Fibroblast of lung (primary cell): Measurements from ENCODE around the gene ESM1. TPM values are rescaled to one million over a fixed set of nuclear protein-coding genes. Genes with fewer than 3 reads are reported as not detected.

ENCODE experiments used
- DNase-seq, 2 donors: peaks; one replicate each; pipeline versions ENCODE4 v3.0.0 to v3.0.0-alpha.2; 2010; ENCODE audit warnings: low read depth in 2 of 2
- H2AFZ ChIP-seq: 2 replicates; pipeline ENCODE4 v1.5.1; 2012; ENCODE audit warnings: low read length, control low read depth, inconsistent platforms
- H3K27ac ChIP-seq: 2 replicates; pipeline ENCODE4 v1.5.1; 2011; ENCODE audit warnings: low read length, control low read depth; ENCODE audit not compliant: insufficient read depth
- H3K27me3 ChIP-seq: 2 replicates; pipeline ENCODE4 v1.5.1; 2011; ENCODE audit warnings: mild to moderate bottlenecking, low read length; ENCODE audit not compliant: control insufficient read depth, insufficient read depth
- H3K36me3 ChIP-seq: 2 replicates; pipeline ENCODE4 v1.5.1; 2011; ENCODE audit warnings: low read length; ENCODE audit not compliant: control insufficient read depth, insufficient read depth
- H3K4me1 ChIP-seq: 2 replicates; pipeline ENCODE4 v1.5.1; 2011; ENCODE audit warnings: low read length; ENCODE audit not compliant: control insufficient read depth, insufficient read depth; ENCODE audit errors: extremely low read depth
- H3K4me2 ChIP-seq: 2 replicates; pipeline ENCODE4 v1.5.1; 2011; ENCODE audit warnings: low read length, control low read depth; ENCODE audit not compliant: insufficient read depth; ENCODE audit errors: extremely low read depth
- H3K4me3 ChIP-seq, 4 experiments: fragments of 200-600 bp in 1 of 4; sonication (generic) in 1 of 4; replicated peaks in 1 of 4; 2 replicates each; pipeline ENCODE4 v1.5.1; 2011 to 2016; ENCODE audit warnings: low read length in 4 of 4, low read depth in 3 of 4, mild to moderate bottlenecking in 3 of 4, control low read depth in 2 of 4, inconsistent platforms in 1 of 4, mixed read lengths in 1 of 4; ENCODE audit not compliant: insufficient read depth in 1 of 4; ENCODE audit errors: control extremely low read depth in 1 of 4
- H3K79me2 ChIP-seq: 2 replicates; pipeline ENCODE4 v1.5.1; 2012; ENCODE audit warnings: mild to moderate bottlenecking, low read length, inconsistent platforms; ENCODE audit not compliant: control insufficient read depth, insufficient read depth
- H3K9ac ChIP-seq: 2 replicates; pipeline ENCODE4 v1.5.1; 2011; ENCODE audit warnings: mild to moderate bottlenecking, low read length, control low read depth; ENCODE audit not compliant: insufficient read depth
- H3K9me3 ChIP-seq: 2 replicates; pipeline ENCODE4 v1.5.1; 2012; ENCODE audit warnings: low read depth, low read length; ENCODE audit not compliant: control insufficient read depth, insufficient read depth
- H4K20me1 ChIP-seq: 2 replicates; pipeline ENCODE4 v1.5.1; 2011; ENCODE audit warnings: low read length; ENCODE audit not compliant: control insufficient read depth, insufficient read depth; ENCODE audit errors: extremely low read depth
- EZH2 ChIP-seq: IDR thresholded peaks from 2 replicates; pipeline ENCODE4 v1.5.1; 2012; ENCODE audit warnings: low read length, control low read depth, mild to moderate bottlenecking; ENCODE audit errors: missing control alignments
- polyA plus RNA-seq, 2 donors: library from polyadenylated mRNA; depleted of rRNA in 1 of 2; stranded (reverse) in 1 of 2; unstranded in 1 of 2; fragments of >200 nt; gene quantifications; 2 replicates each; pipeline ENCODE4 v1.2.1, GENCODE V29; 2011 to 2012; ENCODE audit warnings: missing spikeins in 1 of 2
- total RNA-seq: library from RNA; depleted of rRNA; stranded (reverse); fragments of >200 nt; gene quantifications from 2 replicates; pipeline ENCODE4 v1.2.1, GENCODE V29; 2014
- TF ChIP-seq, protein P1 (sequence below), 2 donors: IDR thresholded peaks in 1 of 2; conservative IDR thresholded peaks in 1 of 2; 1 replicate in 1 of 2; 2 replicates in 1 of 2; pipeline ENCODE4 v1.5.1; 2011 to 2012; ENCODE audit warnings: low read length in 2 of 2, control low read depth in 1 of 2, inconsistent platforms in 1 of 2, low read depth in 1 of 2, mild to moderate bottlenecking in 1 of 2

The ESM1 gene
- total and polyA plus RNA-seq, 2 donors (not counting 1 experiment from before 2014, with no cell fraction given), result 0.50 to 1.5 TPM

DNA sequence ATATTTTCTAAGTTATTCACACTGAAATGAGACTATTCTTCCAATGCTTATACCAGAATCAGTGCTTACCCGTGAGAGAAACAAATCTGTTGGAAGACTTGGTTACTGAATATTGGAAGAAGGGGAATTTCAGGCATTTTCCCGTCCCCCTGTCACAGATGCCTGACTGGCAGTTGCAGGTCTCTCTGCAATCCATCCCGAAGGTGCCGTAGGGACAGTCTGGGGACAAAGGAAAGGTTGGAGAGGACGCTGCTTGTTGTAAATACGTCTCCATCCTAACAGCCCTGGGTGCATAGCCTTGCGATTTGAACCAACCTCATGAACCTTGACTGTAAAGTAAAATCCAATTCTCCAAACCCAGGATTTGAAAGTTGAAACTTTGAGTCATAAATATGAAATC lies 3.5 kb downstream of the ESM1 start:
- peaks cover 7% of the 10 kb centered on the region for H3K4me1 ChIP-seq
- no peaks in the 10 kb centered on the region for H3K27me3 ChIP-seq
- peak overlapping the region; percentile 92 for H2AFZ ChIP-seq
- no peak overlapping the region for H3K9ac ChIP-seq
- H3K79me2 ChIP-seq, result peaks cover 14% of the 10 kb centered on the region
- H3K4me2 ChIP-seq, result peak overlapping the region; percentile 90
- H4K20me1 ChIP-seq, result no peaks in the 10 kb centered on the region
- DNase-seq, result no peak
- peak overlapping the region in 3 of 4 experiments; percentile 1 to 31 (median 22) for H3K4me3 ChIP-seq
- H3K9me3 ChIP-seq, result no peaks in the 10 kb centered on the region
- TF ChIP-seq, protein P1, sequence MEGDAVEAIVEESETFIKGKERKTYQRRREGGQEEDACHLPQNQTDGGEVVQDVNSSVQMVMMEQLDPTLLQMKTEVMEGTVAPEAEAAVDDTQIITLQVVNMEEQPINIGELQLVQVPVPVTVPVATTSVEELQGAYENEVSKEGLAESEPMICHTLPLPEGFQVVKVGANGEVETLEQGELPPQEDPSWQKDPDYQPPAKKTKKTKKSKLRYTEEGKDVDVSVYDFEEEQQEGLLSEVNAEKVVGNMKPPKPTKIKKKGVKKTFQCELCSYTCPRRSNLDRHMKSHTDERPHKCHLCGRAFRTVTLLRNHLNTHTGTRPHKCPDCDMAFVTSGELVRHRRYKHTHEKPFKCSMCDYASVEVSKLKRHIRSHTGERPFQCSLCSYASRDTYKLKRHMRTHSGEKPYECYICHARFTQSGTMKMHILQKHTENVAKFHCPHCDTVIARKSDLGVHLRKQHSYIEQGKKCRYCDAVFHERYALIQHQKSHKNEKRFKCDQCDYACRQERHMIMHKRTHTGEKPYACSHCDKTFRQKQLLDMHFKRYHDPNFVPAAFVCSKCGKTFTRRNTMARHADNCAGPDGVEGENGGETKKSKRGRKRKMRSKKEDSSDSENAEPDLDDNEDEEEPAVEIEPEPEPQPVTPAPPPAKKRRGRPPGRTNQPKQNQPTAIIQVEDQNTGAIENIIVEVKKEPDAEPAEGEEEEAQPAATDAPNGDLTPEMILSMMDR (conservative IDR thresholded peaks at IDR 0.05 in 1 of 2, IDR thresholded peaks at IDR 0.05 in 1 of 2; ENCODE audit: low read depth in 1 of 2, low read length in 2 of 2), result no peak
- peak overlapping the region; percentile 1 for H3K27ac ChIP-seq
- H3K36me3 ChIP-seq, result no peaks in the 10 kb centered on the region

- Histone ChIP-seq H4K20me1 (no peaks in the 10 kb centered on the region), H3K4me2 (no peak overlapping the region), H3K27ac (no peak overlapping the region), H3K4me3 (no peak overlapping the region), H3K36me3 (no peaks in the 10 kb centered on the region), H2AFZ (no peak overlapping the region), H3K27me3 (no peaks in the 10 kb centered on the region), H3K9me3 (no peaks in the 10 kb centered on the region), H3K4me1 (no peaks in the 10 kb centered on the region), H3K79me2 (peaks cover 1% of the 10 kb centered on the region), H3K9ac (no peak overlapping the region)
- TF ChIP-seq EZH2, result no peak
- TF ChIP-seq, protein P1 (conservative IDR thresholded peaks at IDR 0.05 in 1 of 2, IDR thresholded peaks at IDR 0.05 in 1 of 2; ENCODE audit: low read depth in 1 of 2, low read length in 2 of 2), result no peak
- no peak for DNase-seq
These were observed 9.7 kb downstream of the ESM1 start for GRCh38 chr5:54975701-54976100.

DNA sequence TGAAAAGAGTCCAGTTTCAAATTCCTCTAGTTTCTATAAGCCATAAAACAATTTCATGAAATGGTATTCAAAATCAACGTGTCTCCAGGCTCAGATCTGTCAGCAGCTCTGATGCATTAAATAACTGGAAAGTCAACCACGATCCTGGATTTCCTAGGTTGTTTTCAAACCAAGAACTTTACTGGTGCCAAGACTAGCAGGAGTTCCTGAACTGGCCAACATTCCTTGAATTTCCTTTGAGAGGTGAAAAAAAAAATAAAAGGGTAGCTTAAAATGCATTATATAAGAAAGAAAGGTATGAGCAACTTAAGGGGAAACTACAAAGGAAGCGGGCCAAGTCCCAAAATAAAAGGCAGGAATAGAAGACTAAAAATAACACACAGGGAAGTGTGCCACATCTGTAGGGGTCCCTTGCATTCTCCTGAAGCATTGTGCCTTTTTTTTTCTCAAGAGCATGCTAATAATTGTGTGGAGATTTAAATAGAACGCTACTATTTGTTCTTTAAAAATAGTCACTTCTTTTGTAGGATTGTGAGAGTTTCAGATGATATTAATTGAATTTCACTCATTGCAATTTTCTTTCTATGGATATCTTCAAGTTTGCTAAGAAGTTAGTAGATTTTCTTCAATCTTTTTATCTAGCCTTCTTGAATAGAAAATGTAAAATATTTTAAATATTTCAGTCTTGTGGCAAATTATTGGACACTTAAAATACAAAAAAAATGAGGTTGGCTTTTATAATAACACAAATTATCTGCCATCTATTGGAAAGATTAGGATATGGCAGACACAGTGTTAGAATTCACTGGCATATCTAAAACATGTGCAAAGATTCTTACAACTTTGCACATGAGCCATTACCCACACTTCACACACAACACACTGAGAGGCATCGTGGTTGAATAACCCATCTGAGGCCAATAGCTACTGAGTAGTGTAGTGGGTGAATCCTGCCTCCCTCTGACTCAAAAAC lies 15.3 kb downstream of the ESM1 start:
- peak in 1 of 2 donors; percentile 35 for DNase-seq
- Histone ChIP-seq H3K36me3 (no peaks in the 10 kb centered on the region), H3K79me2 (no peaks in the 10 kb centered on the region), H4K20me1 (no peaks in the 10 kb centered on the region), H2AFZ (no peak overlapping the region), H3K4me1 (no peaks in the 10 kb centered on the region), H3K27ac (no peak overlapping the region), H3K4me3 (no peak overlapping the region), H3K4me2 (no peak overlapping the region), H3K27me3 (no peaks in the 10 kb centered on the region), H3K9ac (no peak overlapping the region), H3K9me3 (no peaks in the 10 kb centered on the region)
- TF ChIP-seq, protein P1 (conservative IDR thresholded peaks at IDR 0.05 in 1 of 2, IDR thresholded peaks at IDR 0.05 in 1 of 2; ENCODE audit: low read depth in 1 of 2, low read length in 2 of 2), result peak in 1 of 2 donors; percentile 6
- no peak for TF ChIP-seq EZH2
